ENCODE results near the gene GUCA1A.

- TF ChIP-seq CTCF (IDR thresholded peaks at IDR 0.05) (no peak), EP300 (IDR thresholded peaks at IDR 0.05) (no peak), POLR2A (IDR thresholded peaks at IDR 0.05) (no peak)
Observed at GRCh38 chr6:42226645-42227143, 53.5 kb downstream of the GUCA1A start.

Data from tibial nerve (tissue), 4 donors.